Amniotic stem cell (primary cell): ENCODE measurements around the gene CTNNA2.

Source experiments
- DNase-seq: peaks from one replicate; lab custom pipeline; 2025; lab: John Stamatoyannopoulos, UW

The CTNNA2 gene

GRCh38 chr2:80396276-80396675, 883.4 kb downstream of the CTNNA2 start:
- DNase-seq, result no peak

- DNase-seq, result no peak
Measured at GRCh38 chr2:80403081-80403480, 890.2 kb downstream of the CTNNA2 start.

DNA sequence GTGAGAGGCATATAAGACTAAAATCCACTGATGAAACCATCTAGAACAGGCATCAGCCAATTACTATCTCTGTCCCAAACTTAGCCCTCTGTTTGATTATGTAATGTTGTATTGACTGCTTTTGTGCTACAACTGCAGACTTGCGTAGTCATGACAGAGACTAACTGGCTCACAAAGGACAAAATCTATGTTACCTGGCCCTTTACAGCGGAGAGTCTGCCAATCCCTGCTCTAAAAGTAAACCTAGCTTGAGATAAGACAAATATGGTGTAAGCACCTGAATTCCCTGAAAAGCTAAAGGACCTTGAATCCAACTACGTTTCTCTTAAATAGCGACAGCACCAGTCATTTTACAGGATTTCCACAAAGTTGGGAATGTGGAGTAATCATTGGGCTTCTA, 894.5 kb downstream of the CTNNA2 start:
- no peak for DNase-seq

DNA sequence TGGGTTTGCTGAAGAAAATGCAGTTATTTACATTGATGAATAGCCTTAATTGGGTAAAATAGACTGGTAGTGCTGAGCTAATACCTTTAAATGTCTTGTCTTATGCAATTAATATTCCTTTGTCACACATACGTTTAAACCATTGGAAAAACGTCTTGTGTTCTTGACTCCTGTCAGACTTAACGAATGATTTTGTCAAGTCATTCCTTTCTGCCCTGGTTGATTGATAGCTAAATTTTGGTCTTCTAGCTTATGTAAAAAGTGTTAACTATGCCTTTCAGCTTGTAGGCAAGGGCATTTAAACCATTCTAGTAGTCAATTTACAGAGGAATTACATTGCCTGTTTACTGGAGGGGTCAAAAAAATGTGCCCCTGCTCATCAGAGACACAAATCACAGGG, 897.5 kb downstream of the CTNNA2 start:
- no peak for DNase-seq

GRCh38 chr2:80413136-80413535, 900.3 kb downstream of the CTNNA2 start:
- DNase-seq, result no peak

DNA sequence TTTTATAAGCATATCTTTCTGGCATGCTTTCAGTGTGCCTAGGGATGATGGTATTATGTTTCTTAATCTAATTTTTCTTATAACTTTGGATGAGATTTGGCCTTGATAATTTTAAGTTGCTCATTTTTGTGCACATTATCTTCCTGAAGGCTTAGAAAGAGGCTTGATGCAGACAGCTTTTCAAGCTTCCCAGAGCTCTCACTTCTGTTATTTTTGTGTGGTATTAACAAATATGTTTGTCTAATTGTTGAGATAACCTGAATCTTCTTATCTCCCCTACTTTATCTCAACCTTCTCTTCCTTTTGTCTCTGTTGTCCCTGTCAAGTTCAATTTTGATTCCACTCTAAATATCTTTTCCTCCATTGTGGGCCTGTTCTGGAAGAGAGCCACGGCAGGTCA, 904.9 kb downstream of the CTNNA2 start:
- no peak for DNase-seq

GRCh38 chr2:80420530-80421208, 907.8 kb downstream of the CTNNA2 start:
- DNase-seq, result no peak

DNA sequence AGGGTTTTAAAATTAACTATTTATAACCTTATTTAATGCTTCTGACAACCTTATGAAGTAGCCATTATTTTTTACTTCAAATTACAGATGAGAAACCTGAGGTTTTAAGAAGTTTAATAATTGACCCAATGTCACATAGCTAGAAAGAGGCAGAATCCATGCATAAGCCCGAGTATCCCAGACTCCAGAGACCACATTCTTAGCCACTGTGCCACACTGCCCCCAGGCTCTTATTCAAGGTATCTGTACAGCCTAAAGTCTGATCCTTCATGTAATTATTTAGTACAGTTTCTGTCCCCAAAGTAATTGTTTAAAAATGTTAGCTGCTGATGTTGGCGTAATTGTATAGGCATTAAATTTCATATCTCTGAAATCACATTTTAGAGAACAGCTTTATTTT, 916.4 kb downstream of the CTNNA2 start:
- no peak for DNase-seq

DNA sequence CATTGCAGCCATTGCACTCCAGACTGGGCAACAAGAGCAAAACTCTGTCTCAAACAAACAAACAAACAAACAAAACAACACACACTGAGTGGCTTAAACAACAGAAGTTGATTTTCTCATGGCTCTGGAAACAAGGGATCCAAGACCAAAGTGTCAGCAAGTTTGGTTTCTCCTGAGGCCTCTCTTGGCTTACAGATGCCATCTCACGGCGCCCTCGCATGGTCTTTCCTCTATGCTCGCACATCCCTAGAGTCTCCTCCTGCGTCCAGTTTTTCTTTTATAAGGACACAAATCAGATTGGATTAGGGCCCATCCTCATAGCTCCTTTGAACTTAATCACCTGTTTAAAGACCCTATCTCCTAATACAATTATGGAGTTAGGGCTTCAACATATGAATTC, 925.1 kb downstream of the CTNNA2 start:
- DNase-seq, result no peak

GRCh38 chr2:80438686-80439085, 925.8 kb downstream of the CTNNA2 start:
- no peak for DNase-seq

DNA sequence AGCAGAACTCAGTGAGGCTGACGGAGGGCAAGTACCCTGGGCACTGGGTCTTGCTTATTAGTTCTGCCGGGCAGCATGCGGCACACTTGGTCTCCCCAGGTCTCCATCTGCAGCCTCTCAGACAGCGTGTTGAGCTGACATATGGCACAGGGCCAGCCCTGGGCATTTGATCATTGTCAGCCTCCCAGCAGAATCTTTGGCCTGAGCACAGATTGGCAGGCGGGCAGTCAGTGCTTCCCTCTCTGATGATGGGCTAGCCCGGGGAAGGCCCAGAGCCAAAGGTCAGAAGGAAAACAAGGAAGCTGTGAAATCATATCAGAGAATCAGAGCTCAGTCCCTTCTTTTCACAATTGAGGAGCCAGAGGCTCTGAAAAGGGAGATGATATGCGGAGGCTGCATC, 941.8 kb downstream of the CTNNA2 start:
- DNase-seq, result no peak

GRCh38 chr2:80459028-80459427, 946.2 kb downstream of the CTNNA2 start:
- no peak for DNase-seq

DNA sequence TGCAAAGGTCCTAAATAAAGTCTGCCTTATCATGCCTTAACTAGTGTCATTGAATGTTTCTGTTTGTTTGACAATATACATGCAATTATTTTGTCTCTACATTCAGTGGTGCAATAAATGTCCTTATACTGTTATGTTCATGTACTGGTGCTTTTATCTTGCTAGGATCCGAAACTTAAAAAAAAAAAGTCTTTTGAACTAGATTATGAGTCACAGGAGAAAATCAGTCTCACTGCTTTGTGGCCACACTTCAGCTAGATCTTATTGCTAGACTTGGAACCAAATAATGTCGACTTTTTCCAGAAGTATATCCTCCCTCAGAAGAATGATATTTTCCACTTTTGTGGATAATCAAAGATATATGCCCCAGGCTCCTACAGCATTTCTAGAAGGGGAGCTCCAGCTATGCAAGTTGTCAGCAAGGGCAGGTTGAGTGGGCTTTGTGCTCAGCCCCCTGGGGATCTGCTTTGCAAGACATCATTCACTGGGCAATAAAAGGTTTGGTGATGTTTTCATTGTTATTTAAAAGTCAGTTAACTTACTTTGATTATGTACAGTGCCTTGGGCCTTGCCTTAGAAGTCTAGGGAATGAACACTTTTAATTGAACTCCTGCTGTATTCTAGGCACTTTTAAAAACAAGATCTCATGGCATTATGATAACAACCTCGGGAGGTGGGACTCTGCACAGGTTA, 948.8 kb downstream of the CTNNA2 start:
- no peak for DNase-seq

- DNase-seq, result no peak
Measured at GRCh38 chr2:80462654-80463053, 949.8 kb downstream of the CTNNA2 start.

DNA sequence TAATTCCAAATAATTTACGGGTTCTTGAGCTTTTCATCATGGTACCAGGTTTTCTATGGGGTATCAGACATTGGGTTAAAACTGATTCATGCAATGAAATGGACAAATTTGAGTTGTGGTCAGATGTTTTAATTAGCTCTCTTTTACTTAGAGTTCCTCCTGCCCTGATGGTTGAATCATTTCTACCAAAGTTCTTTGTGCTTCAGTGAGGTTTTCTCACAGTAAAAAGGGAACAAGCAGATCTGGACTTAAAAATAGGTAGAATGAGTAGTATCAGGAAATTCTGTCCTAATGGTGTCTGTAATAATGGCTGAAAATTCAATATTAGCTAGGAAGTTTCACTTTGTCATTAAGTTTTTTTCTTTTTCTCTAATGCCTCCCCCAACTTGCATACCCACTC, 951.4 kb downstream of the CTNNA2 start:
- no peak for DNase-seq

DNA sequence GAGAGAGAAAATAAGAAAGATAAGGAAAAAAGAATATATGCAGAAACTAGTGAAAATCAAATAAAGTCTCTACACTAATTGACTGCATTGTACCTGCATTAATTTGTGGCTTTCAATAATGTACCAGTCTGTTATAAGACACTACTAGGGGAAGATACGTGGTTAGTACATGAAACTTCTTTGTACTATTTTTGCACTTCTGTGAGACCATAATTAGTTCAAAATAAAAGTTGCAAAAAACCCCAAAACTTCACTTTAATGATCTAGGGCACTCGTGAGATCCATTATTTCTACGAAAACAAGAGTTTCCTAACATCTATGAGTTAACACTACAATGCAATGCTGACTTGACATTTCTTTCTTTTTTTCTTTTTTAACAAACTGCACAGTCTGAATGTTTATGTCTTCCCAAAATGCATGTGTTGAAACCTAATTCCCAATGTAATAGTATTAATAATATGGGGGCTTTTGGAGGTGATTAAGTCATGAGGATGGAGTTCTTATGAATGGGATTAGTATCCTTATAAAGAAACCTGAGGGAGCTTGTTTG, 954.5 kb downstream of the CTNNA2 start:
- no peak for DNase-seq

- no peak for DNase-seq
Measured at GRCh38 chr2:80469428-80469827, 956.6 kb downstream of the CTNNA2 start.

- no peak for DNase-seq
Measured at GRCh38 chr2:80473069-80473468, 960.2 kb downstream of the CTNNA2 start.

DNA sequence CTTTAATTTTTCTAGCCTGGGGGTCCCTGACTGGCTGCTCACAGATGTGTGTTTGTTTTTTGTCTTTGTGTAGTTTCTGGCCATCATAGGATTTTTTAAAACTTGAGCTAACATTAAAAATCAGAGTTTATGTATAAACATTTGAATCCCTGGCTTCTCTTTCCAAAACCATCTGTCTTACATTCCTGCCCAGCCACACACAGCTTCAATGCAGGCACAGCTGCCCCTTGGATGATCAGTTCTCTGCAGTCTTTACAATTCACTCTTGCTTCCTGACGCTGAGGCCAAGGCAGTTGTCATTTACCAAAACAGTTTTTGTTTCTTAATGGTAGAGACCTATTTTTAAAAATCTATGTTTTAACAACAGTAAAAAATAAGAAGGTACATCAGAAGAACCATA, 960.9 kb downstream of the CTNNA2 start:
- no peak for DNase-seq

DNA sequence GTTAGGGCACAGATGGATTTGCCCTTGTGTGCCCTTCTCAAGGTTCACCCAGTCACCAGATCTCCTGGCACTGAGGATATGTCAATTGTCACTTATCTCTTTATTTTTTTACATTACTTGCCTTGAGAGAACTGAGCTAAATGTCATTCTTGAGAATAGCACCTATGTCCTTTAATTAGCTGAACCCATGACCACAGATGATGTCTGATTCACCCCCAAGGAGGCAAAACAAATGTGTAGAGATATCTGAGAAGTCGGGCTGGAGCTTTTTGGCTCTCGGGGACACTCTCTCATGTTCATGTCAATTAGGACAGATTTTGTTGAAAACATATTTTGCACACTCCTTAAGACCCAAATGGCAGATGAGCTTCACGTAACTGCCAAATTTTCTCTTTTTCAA, 963.1 kb downstream of the CTNNA2 start:
- no peak for DNase-seq

DNA sequence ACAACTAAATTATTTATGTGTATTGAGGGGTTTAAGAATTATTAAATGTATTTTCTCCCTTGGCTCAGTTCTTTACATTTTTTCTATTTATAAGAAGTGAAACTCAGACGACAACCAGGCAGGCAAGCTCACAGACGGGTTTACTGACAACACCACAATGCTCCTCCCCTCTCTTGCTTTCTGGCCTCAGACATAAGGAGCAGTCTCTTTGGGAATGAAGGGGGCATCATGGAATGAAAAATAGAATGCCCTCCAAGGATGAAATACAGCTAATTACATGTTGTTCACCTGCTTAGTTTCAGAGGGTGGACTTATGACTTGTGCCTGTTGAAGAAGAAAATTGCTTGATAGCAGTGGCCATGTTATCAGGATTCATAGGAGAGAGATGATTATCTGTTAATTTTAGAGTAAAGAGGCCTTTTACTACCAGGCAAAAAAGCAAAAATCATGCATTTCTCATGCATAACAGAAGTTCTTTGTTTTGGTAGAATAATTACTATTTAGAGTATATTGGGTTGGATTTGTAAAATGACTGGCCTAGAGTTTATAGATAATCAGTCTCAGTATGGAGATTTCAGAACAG, 963.8 kb downstream of the CTNNA2 start:
- DNase-seq, result no peak

DNA sequence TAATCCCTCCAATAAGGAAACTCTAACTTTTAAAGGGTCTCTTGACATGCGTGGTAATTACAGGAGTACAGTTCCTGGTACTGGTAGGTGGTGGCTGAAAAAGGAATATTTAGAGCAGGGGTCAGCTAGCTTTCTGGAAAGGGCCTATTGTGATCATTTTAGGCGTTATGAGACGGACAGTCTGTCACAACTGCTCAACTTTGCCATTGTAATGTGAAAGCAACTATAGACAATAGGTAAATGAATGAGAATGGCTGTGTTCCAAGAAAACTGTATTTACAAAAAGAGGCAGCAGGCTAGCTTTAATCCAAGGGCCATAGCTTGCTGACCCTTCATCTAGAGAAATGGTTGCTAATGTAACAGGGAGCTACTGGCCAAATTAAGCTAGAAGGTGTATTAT, 969.4 kb downstream of the CTNNA2 start:
- DNase-seq, result no peak

GRCh38 chr2:80489717-80490116, 976.9 kb downstream of the CTNNA2 start:
- DNase-seq, result peak; percentile 12
